ENCODE results near the gene MMEL1.
"Not testable (repeated sequence)": the region's sequence is repeated elsewhere in the genome, so short reads cannot be mapped to it uniquely, and the experiment has no call there.

DNA sequence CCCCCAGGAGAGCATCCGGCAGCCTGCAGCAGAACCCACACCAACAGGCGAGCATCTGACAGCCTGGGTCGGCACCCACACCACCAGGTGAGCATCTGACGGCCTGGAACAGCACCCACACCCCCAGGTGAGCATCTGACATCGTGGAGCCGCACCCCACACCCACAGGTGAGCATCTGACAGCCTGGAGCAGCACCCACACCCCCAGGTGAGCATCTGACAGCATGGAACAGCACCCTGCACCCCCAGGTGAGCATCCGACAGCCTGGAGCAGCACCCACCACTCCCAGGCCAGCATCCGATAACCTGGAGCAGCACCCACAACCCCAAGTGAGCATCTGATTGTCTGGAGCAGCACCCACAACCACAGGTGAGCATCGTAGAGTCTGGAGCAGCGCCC lies 43.9 kb upstream of the MMEL1 start:
- TF ChIP-seq, protein P1, sequence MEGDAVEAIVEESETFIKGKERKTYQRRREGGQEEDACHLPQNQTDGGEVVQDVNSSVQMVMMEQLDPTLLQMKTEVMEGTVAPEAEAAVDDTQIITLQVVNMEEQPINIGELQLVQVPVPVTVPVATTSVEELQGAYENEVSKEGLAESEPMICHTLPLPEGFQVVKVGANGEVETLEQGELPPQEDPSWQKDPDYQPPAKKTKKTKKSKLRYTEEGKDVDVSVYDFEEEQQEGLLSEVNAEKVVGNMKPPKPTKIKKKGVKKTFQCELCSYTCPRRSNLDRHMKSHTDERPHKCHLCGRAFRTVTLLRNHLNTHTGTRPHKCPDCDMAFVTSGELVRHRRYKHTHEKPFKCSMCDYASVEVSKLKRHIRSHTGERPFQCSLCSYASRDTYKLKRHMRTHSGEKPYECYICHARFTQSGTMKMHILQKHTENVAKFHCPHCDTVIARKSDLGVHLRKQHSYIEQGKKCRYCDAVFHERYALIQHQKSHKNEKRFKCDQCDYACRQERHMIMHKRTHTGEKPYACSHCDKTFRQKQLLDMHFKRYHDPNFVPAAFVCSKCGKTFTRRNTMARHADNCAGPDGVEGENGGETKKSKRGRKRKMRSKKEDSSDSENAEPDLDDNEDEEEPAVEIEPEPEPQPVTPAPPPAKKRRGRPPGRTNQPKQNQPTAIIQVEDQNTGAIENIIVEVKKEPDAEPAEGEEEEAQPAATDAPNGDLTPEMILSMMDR (IDR thresholded peaks at IDR 0.05): not testable (repeated sequence)
- TF ChIP-seq ZFP36 (IDR thresholded peaks at IDR 0.05; ENCODE audit: borderline replicate concordance, partially characterized antibody); ESRRA (IDR thresholded peaks at IDR 0.05; ENCODE audit: borderline replicate concordance, low read length); RAD21 (conservative IDR thresholded peaks at IDR 0.05 in 1 of 2, IDR thresholded peaks at IDR 0.05 in 1 of 2); EHMT2 (IDR thresholded peaks at IDR 0.05; ENCODE audit: low read depth); EP300 (IDR thresholded peaks at IDR 0.05); NPAS2 (CRISPR knock-in tag; IDR thresholded peaks at IDR 0.05; ENCODE audit: borderline replicate concordance); CEBPB (IDR thresholded peaks at IDR 0.05); RARB (CRISPR knock-in tag; IDR thresholded peaks at IDR 0.05); BHLHE40 (IDR thresholded peaks at IDR 0.05; ENCODE audit: low read depth, low read length): not testable (repeated sequence)
- TF ChIP-seq, protein P2, sequence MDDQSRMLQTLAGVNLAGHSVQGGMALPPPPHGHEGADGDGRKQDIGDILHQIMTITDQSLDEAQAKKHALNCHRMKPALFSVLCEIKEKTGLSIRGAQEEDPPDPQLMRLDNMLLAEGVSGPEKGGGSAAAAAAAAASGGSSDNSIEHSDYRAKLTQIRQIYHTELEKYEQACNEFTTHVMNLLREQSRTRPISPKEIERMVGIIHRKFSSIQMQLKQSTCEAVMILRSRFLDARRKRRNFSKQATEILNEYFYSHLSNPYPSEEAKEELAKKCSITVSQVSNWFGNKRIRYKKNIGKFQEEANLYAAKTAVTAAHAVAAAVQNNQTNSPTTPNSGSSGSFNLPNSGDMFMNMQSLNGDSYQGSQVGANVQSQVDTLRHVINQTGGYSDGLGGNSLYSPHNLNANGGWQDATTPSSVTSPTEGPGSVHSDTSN (IDR thresholded peaks at IDR 0.05): not testable (repeated sequence)
- TF ChIP-seq, protein P3, sequence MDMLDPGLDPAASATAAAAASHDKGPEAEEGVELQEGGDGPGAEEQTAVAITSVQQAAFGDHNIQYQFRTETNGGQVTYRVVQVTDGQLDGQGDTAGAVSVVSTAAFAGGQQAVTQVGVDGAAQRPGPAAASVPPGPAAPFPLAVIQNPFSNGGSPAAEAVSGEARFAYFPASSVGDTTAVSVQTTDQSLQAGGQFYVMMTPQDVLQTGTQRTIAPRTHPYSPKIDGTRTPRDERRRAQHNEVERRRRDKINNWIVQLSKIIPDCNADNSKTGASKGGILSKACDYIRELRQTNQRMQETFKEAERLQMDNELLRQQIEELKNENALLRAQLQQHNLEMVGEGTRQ (IDR thresholded peaks at IDR 0.05): not testable (repeated sequence)
